T-helper 22 cell (primary cell): ENCODE measurements around the gene SPG7.
"Not testable (repeated sequence)": the region's sequence is repeated elsewhere in the genome, so short reads cannot be mapped to it uniquely, and the experiment has no call there.

Experiments
- DNase-seq: peaks from one replicate; pipeline ENCODE4 v3.0.0-alpha.2; 2020; ENCODE audit warnings: low read depth

The SPG7 gene

GRCh38 chr16:89507834-89508590 is at the start of gene SPG7:
SPG7 (plus strand) TSS chr16:89508403; CDS start chr16:89508418, 15 bp downstream.
- peak; percentile 75 for DNase-seq

- no peak for DNase-seq
Measured at GRCh38 chr16:89458551-89458950, 49.7 kb upstream of the SPG7 start.

GRCh38 chr16:89458967-89459366 is 49.2 kb upstream of the SPG7 start:
- no peak for DNase-seq

- DNase-seq: no peak
Measured at GRCh38 chr16:89460556-89460955, 47.6 kb upstream of the SPG7 start.

GRCh38 chr16:89461890-89462289 is 46.3 kb upstream of the SPG7 start:
- not testable (repeated sequence) for DNase-seq

GRCh38 chr16:89462639-89463038 is 45.6 kb upstream of the SPG7 start:
- not testable (repeated sequence) for DNase-seq

GRCh38 chr16:89463312-89463711 is 44.9 kb upstream of the SPG7 start:
- DNase-seq: not testable (repeated sequence)

- no peak for DNase-seq
Measured at GRCh38 chr16:89466920-89467319, 41.3 kb upstream of the SPG7 start.

GRCh38 chr16:89467382-89467781 is 40.8 kb upstream of the SPG7 start:
- DNase-seq: no peak

- DNase-seq: no peak
Measured at GRCh38 chr16:89472711-89473075, 35.5 kb upstream of the SPG7 start.

GRCh38 chr16:89473136-89473712 is 35.0 kb upstream of the SPG7 start:
- DNase-seq: no peak

- no peak for DNase-seq
Measured at GRCh38 chr16:89473791-89474414, 34.3 kb upstream of the SPG7 start.

GRCh38 chr16:89475144-89475543 is 33.1 kb upstream of the SPG7 start:
- DNase-seq: no peak

- no peak for DNase-seq
Measured at GRCh38 chr16:89476379-89476778, 31.8 kb upstream of the SPG7 start.

- no peak for DNase-seq
Measured at GRCh38 chr16:89476811-89477261, 31.4 kb upstream of the SPG7 start.

- no peak for DNase-seq
Measured at GRCh38 chr16:89478576-89479221, 29.5 kb upstream of the SPG7 start.

GRCh38 chr16:89481356-89481955 is 26.7 kb upstream of the SPG7 start:
- DNase-seq: no peak

GRCh38 chr16:89482150-89482816 is 25.9 kb upstream of the SPG7 start:
- DNase-seq: no peak

- DNase-seq: no peak
Measured at GRCh38 chr16:89482817-89483205, 25.4 kb upstream of the SPG7 start.

GRCh38 chr16:89484041-89484501 is 24.1 kb upstream of the SPG7 start:
- DNase-seq: no peak

GRCh38 chr16:89484923-89485679 is 23.1 kb upstream of the SPG7 start:
- DNase-seq: no peak
